Measurements from ENCODE around the gene GADD45B.

GADD45B gene

DNA sequence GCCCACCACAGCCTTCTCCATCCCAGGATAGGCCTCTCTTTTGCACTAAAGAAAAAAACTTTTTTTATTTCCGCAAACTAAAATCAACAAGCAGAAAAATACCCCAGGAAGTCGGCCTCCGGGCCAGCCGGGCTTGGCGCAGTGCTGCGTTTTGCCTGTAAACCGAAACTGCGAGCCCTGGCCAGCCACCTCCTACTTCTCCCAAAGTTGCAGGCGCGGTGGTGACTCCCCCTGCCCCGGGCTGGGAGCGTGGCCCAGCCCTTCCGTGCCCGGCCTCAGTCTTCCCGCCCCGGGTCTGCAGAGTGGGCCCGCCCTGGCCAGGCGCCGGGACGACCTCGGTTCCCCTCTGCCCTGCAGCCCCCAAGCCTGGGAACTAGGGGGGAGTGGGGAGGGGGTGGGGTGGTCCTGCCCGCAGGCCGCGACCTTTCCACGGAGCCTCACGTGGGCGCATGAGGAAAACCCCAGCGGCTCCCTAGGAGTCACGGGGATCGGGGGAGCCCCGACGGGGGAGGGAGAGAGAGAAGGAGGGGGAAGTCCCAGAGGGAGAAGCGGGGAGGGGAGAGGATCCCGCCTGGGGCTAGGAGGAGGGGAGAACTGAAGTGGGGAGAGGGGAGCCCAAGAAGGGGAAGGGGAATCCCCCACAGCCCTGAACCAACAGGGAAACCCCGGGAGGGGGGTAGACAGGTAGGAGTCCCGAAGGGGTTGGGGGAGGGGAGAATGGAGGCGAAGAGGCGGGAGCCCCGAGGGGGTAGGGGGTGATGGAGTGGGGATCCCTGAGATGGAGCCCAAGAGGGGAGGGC lies 3.0 kb downstream of the GADD45B start:
- DNase-seq (ENCODE audit: low spot score): peak; percentile 87
- Histone ChIP-seq H3K27ac (peak overlapping the region; percentile 88 to 96), H3K4me3 (peak overlapping the region; percentile 88)
- TF ChIP-seq, protein P1, sequence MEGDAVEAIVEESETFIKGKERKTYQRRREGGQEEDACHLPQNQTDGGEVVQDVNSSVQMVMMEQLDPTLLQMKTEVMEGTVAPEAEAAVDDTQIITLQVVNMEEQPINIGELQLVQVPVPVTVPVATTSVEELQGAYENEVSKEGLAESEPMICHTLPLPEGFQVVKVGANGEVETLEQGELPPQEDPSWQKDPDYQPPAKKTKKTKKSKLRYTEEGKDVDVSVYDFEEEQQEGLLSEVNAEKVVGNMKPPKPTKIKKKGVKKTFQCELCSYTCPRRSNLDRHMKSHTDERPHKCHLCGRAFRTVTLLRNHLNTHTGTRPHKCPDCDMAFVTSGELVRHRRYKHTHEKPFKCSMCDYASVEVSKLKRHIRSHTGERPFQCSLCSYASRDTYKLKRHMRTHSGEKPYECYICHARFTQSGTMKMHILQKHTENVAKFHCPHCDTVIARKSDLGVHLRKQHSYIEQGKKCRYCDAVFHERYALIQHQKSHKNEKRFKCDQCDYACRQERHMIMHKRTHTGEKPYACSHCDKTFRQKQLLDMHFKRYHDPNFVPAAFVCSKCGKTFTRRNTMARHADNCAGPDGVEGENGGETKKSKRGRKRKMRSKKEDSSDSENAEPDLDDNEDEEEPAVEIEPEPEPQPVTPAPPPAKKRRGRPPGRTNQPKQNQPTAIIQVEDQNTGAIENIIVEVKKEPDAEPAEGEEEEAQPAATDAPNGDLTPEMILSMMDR (IDR thresholded peaks at IDR 0.05): no peak

DNA sequence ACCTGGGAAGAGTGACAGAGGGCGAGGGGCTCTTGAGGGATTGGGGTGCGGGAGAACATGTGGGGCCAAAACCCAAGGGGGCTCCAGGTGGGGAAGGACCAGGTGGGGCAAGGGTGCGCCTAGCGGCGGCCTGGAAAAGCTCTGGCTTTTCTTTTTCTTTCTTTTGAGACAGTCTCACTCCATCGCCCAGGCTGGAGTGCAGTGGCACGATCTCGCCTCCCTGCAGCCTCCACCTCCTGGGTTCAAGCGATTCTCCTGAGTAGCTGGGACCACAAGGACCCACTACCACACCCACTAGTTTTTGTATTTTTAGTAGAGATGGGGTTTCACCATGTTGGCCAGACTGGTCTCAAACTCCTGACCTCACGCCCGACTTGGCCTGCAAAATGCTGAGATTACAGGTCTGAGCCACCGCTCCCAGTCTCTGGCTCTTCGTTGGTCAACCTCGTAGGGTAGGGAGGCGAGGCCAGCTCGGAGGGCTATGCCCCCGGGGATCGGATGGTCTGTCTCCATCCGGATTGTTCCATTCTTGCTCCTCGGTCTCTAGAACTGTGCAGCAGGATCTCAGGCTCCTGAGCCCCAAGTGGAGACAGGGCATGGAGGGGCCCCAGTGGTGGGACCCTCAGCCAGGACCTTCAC lies 3.7 kb downstream of the GADD45B start:
- DNase-seq (ENCODE audit: low spot score): no peak
- H3K27ac ChIP-seq: peak overlapping the region; percentile 88 to 96
- TF ChIP-seq, protein P1 (IDR thresholded peaks at IDR 0.05): no peak
- H3K4me3 ChIP-seq: peak overlapping the region; percentile 88

DNA sequence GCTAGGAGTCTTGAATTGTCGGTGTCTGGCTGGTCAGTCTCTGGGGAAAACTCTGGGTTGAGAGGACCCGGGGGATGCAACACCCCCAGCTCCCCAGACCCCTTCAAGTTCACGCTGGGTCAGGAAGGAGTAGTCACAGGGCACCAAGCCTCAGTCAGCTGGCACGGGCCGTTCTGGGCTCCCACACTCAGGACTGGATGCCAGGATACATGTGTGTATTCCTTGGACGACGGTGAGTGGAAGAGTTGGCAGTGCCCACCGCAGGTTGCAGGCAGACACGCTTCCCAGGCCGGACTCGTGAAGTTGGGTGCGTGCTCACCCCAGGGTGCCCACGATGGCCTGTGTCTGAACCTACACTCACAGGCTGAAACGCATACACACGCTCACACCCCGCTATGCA lies 5.5 kb downstream of the GADD45B start:
- TF ChIP-seq, protein P1 (IDR thresholded peaks at IDR 0.05): no peak
- Histone ChIP-seq H3K27ac (no peak overlapping the region), H3K4me3 (no peak overlapping the region)
- DNase-seq (ENCODE audit: low spot score): no peak

DNA sequence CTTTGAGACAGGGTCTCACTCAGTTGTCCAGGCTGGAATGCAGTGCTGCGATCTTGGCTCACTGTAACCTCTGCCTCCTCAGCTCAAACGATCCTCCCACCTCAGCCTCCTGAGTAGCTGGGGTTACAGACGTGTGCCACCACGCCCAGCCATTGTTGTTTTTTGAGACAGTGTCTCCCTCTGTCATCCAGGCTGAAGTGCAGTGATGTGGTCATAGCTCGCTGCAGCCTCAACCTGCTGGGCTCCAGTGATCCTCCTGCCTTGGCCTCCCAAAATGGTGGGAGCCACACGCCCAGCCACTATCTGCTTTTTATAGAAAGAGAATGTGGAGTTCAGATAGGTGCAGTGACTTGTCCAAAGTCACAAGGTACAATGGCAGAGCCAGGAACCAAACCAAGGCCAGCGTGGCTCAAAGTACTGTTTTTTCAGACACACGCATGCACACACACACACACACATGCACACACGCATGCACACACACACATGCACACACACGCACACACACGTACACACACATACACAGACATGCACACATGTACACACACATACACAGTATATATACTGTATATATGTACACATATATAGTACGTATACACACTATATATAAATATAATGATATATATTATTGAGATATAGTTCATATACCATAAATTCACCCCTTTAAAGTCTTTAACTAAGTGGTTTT lies 6.6 kb downstream of the GADD45B start:
- Histone ChIP-seq H3K27ac (no peak overlapping the region), H3K4me3 (no peak overlapping the region)
- TF ChIP-seq, protein P1 (IDR thresholded peaks at IDR 0.05): no peak
- no peak for DNase-seq (ENCODE audit: low spot score)

DNA sequence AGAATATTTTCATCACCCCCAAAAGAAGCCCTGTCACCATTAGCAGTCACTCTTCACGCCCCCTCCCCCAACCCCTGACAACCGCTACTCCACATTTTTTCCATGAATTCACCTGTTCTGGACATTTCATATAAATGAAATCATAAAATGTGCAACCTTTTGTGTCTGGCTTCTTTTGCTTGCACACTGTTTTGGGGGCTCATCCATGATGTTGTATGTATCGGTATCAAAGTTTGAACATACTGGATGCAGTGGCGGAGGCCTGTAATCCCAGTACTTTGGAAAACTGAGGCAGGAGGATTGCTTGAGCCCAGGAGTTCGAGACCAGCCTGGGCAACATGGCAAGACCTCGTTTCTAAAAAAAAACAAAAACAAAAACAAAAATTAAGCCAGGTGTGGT lies 7.2 kb downstream of the GADD45B start:
- DNase-seq (ENCODE audit: low spot score): no peak
- Histone ChIP-seq H3K4me3 (no peak overlapping the region), H3K27ac (no peak overlapping the region)
- TF ChIP-seq, protein P1 (IDR thresholded peaks at IDR 0.05): no peak

DNA sequence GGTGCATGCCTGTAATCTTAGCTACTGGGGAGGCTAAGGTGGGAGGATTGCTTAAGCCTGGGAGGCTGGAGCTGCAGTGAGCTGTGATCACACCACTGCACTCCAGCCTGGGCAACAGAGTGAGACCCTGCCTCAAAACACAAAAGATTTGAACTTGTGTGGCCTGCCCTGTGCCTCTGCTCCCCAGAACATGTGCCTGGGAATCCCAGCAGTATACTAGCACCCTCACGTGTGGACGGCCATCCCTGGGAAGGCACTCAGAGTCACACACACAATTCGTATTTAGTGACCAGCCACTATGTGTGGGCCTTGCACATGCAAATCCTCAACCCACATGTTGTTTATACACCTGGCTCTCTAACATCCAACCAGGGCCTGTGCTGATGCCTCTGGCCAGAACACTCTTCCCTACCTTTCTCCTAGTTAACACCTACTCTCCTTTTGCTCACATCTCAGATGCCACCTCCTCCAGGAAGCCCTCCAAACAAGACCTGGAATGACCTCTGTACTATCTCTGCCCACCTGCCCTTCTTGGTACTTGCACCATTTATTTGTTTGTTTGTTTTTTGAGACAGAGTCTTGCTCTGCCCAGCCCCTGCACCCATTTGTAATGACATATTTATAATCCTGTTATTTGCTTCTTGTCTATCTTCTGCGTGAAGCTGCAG lies 7.7 kb downstream of the GADD45B start:
- TF ChIP-seq, protein P1 (IDR thresholded peaks at IDR 0.05): no peak
- no peak for DNase-seq (ENCODE audit: low spot score)
- Histone ChIP-seq H3K4me3 (no peak overlapping the region), H3K27ac (no peak overlapping the region)
